GM12864 (cell line): ENCODE results near the gene TCERG1L.

ENCODE experiments used
- DNase-seq: peaks from one replicate; pipeline ENCODE4 v3.0.0-alpha.2; 2011; ENCODE audit warnings: low read depth
- H3K4me3 ChIP-seq: 2 replicates; pipeline ENCODE4 v1.5.1; 2011; ENCODE audit warnings: mild to moderate bottlenecking, low read depth, low read length, control low read depth
- CTCF ChIP-seq: IDR thresholded peaks from 2 replicates; pipeline ENCODE4 v1.5.1; 2011; ENCODE audit warnings: low read depth, mild to moderate bottlenecking, moderate library complexity, low read length, control low read depth, inconsistent platforms; ENCODE audit errors: missing control alignments

Gene TCERG1L

GRCh38 chr10:131218811-131219583 lies 92.5 kb downstream of the TCERG1L start:
- DNase-seq, result no peak
- TF ChIP-seq CTCF, result no peak
- no peak overlapping the region for H3K4me3 ChIP-seq

GRCh38 chr10:131216681-131217230 lies 94.8 kb downstream of the TCERG1L start:
- no peak overlapping the region for H3K4me3 ChIP-seq
- TF ChIP-seq CTCF, result no peak
- DNase-seq, result no peak

- H3K4me3 ChIP-seq, result no peak overlapping the region
- TF ChIP-seq CTCF, result no peak
- no peak for DNase-seq
Measured at GRCh38 chr10:131215776-131216175, 95.7 kb downstream of the TCERG1L start.

GRCh38 chr10:131214521-131215244 lies 96.8 kb downstream of the TCERG1L start:
- H3K4me3 ChIP-seq, result no peak overlapping the region
- DNase-seq, result no peak
- TF ChIP-seq CTCF, result no peak

- DNase-seq, result no peak
- TF ChIP-seq CTCF, result no peak
- H3K4me3 ChIP-seq, result no peak overlapping the region
Measured at GRCh38 chr10:131213741-131214505, 97.6 kb downstream of the TCERG1L start.

GRCh38 chr10:131212763-131213325 lies 98.7 kb downstream of the TCERG1L start:
- no peak for TF ChIP-seq CTCF
- DNase-seq, result no peak

More at GRCh38 chr10:131212763-131213325, 98.7 kb downstream of the TCERG1L start:
- H3K4me3 ChIP-seq, result no peak overlapping the region
